OCI-LY7 (cell line): Measurements from ENCODE around the gene RPS8. TPM values are rescaled to one million over a fixed set of nuclear protein-coding genes. Genes with fewer than 3 reads are reported as not detected.
A peak's percentile ranks its signal among the peaks of the same experiment; 100 is the strongest.

ENCODE experiments used
- BruUV-seq: library from RNA; stranded (reverse); fragments of 400-500 nt; replicated peaks from 2 replicates; lab custom pipeline; 2021; lab: Mats Ljungman, UMichigan
- CTCF ChIA-PET: fragments of 300-600 bp; sonication (Branson Sonifier 250); formaldehyde crosslinking; loops from one replicate; lab custom pipeline; 2022; ENCODE audit warnings: antibody characterized with exemption; ENCODE audit not compliant: unreplicated experiment; lab: Charles Lee
- POLR2A ChIA-PET: fragments of 300-600 bp; sonication (Branson Sonifier 250); formaldehyde crosslinking; loops from one replicate; lab custom pipeline; 2022; ENCODE audit warnings: antibody characterized with exemption; lab: Charles Lee
- DNase-seq: peaks from one replicate; pipeline ENCODE4 v3.0.0-alpha.2; 2015; ENCODE audit warnings: low spot score
- H2AFZ ChIP-seq: fragments of 200-600 bp; sonication (generic), shearing (Covaris generic); 2 replicates; pipeline ENCODE4 v1.6.1; 2014; ENCODE audit warnings: mild to moderate bottlenecking, antibody characterized with exemption, low read length, moderate library complexity
- H3K27ac ChIP-seq: fragments of 200-600 bp; sonication (generic); 2 replicates; pipeline ENCODE4 v1.5.1; 2014; ENCODE audit warnings: mixed run types, low read depth, mild to moderate bottlenecking, moderate library complexity, low read length, inconsistent platforms; ENCODE audit not compliant: poor library complexity, severe bottlenecking
- H3K36me3 ChIP-seq: fragments of 200-600 bp; sonication (generic); 2 replicates; pipeline ENCODE4 v1.6.1; 2014; ENCODE audit warnings: mild to moderate bottlenecking, antibody characterized with exemption, low read length, moderate library complexity, mixed read lengths; ENCODE audit not compliant: insufficient read depth
- H3K4me1 ChIP-seq: fragments of 200-600 bp; sonication (generic); 2 replicates; pipeline ENCODE4 v1.5.1; 2014; ENCODE audit warnings: mild to moderate bottlenecking, low read length; ENCODE audit not compliant: insufficient read depth, poor library complexity, severe bottlenecking
- H3K4me2 ChIP-seq: fragments of 200-600 bp; sonication (generic); 2 replicates; pipeline ENCODE4 v1.6.1; 2014; ENCODE audit warnings: mild to moderate bottlenecking, low read length
- H3K4me3 ChIP-seq: fragments of 200-600 bp; sonication (generic); 2 replicates; pipeline ENCODE4 v1.5.1; 2014; ENCODE audit warnings: mild to moderate bottlenecking, low read depth, low read length; ENCODE audit not compliant: poor library complexity, severe bottlenecking
- H3K79me2 ChIP-seq: fragments of 200-600 bp; sonication (generic); 2 replicates; pipeline ENCODE4 v1.6.1; 2016; ENCODE audit warnings: low read depth, mild to moderate bottlenecking, low read length, moderate library complexity, mixed read lengths; ENCODE audit not compliant: insufficient read depth
- H3K9me2 ChIP-seq: fragments of 200-600 bp; sonication (generic); 2 replicates; pipeline ENCODE4 v1.6.1; 2016; ENCODE audit warnings: mild to moderate bottlenecking, low read length, mixed read lengths; ENCODE audit not compliant: insufficient read depth
- H3K9me3 ChIP-seq: fragments of 200-600 bp; sonication (generic); 2 replicates; pipeline ENCODE4 v1.6.1; 2014; ENCODE audit warnings: mild to moderate bottlenecking, mixed run types, low read length, mixed read lengths
- H4K20me1 ChIP-seq: fragments of 200-600 bp; sonication (generic); 2 replicates; pipeline ENCODE4 v1.6.1; 2014; ENCODE audit warnings: mild to moderate bottlenecking, antibody characterized with exemption, low read length, moderate library complexity, mixed read lengths; ENCODE audit not compliant: insufficient read depth
- EZH2phosphoT487 ChIP-seq: fragments of 200-600 bp; sonication (generic); IDR thresholded peaks from 2 replicates; pipeline ENCODE4 v1.6.1; 2018; ENCODE audit warnings: low read depth, borderline replicate concordance, mild to moderate bottlenecking, mixed run types, antibody characterized with exemption, low read length, moderate library complexity, mixed read lengths
- intact Hi-C: fragments of 100-400 bp; cut with micrococcal nuclease; formaldehyde crosslinking; loops from one replicate; pipeline ENCODE4 v1.10.0; 2022; ENCODE audit not compliant: unreplicated experiment
- total RNA-seq, 2 experiments: library from RNA; depleted of rRNA in 1 of 2; stranded (reverse); fragments of >200 nt in 1 of 2; shearing (Covaris generic) in 1 of 2; gene quantifications; 2 replicates each; pipeline ENCODE4 v1.2.3, GENCODE V29; 2014 to 2022
- TF ChIP-seq, protein P1 (sequence below): fragments of 200-600 bp; sonication (generic); conservative IDR thresholded peaks from 2 replicates; pipeline ENCODE4 v1.5.1; 2014; ENCODE audit warnings: mild to moderate bottlenecking, antibody characterized with exemption, low read length, moderate library complexity, mixed read lengths

Gene RPS8
- total RNA-seq, 2 experiments from 2014 or later: 2,707 to 4,355 TPM

- BruUV-seq: no TSS peak
- intact Hi-C loops: loop anchor here (2.0 to 10.0 kb wide), 2 partner anchors 35 to 755 kb away; partner anchors contain the start of genes RPS8 and TESK2
Observed at GRCh38 chr1:44739307-44740178, 35.8 kb upstream of the RPS8 start, which contains the start of gene KIF2C. Gene KIF2C (plus strand): TSS chr1:44739837. CDS start chr1:44739933, 96 bp downstream.

DNA sequence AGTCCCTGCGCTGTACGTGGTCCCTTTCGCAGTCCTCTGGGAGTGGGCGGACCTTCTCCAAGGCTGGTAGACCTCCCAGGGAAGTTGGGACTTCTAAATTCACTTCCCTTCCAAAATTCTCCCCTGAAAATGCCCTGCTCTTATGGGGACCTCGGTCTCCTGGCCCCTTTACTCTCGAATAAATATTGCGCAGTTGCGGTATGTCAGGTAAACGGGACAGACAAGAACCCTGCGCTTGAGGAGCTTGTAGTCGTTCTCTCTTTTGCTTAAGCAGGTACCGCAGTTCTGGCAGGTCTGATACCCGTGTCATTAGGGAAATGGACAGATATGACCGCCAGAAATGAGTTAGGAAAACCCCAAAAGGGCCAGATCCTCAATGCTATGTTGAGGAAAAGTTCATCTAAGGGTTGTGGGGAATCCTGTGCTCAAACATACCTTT, 35.1 kb upstream of the RPS8 start:
- no peak for TF ChIP-seq EZH2phosphoT487
- TF ChIP-seq, protein P1, sequence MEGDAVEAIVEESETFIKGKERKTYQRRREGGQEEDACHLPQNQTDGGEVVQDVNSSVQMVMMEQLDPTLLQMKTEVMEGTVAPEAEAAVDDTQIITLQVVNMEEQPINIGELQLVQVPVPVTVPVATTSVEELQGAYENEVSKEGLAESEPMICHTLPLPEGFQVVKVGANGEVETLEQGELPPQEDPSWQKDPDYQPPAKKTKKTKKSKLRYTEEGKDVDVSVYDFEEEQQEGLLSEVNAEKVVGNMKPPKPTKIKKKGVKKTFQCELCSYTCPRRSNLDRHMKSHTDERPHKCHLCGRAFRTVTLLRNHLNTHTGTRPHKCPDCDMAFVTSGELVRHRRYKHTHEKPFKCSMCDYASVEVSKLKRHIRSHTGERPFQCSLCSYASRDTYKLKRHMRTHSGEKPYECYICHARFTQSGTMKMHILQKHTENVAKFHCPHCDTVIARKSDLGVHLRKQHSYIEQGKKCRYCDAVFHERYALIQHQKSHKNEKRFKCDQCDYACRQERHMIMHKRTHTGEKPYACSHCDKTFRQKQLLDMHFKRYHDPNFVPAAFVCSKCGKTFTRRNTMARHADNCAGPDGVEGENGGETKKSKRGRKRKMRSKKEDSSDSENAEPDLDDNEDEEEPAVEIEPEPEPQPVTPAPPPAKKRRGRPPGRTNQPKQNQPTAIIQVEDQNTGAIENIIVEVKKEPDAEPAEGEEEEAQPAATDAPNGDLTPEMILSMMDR: no peak
- Histone ChIP-seq H3K79me2 (peaks cover 50% of the 10 kb centered on the region), H3K4me3 (peak overlapping the region; percentile 98), H3K27ac (peak overlapping the region; percentile 81), H3K9me2 (no peaks in the 10 kb centered on the region), H3K4me1 (peaks cover 28% of the 10 kb centered on the region), H3K9me3 (no peaks in the 10 kb centered on the region), H4K20me1 (0 out of 2 replicates have a peak, but pooled peaks cover 5% of the 10 kb centered on the region), H2AFZ (peak overlapping the region; percentile 62; the same call in 1 of the 2 replicates), H3K36me3 (peaks cover 51% of the 10 kb centered on the region), H3K4me2 (peak overlapping the region; percentile 91)
- ChIA-PET CTCF (no interaction called here), POLR2A (interaction anchor here (0.6 to 4.9 kb wide), 5 partner anchors 9 to 36 kb away, joined by 3 to 45 read pairs (median 7); partner anchors contain the start of genes RNU5D-1 and RPS8)
- DNase-seq: peak; percentile 40
- intact Hi-C loops: no loop called here
- BruUV-seq: TSS peak; percentile 93

More at GRCh38 chr1:44739307-44740178, 35.8 kb upstream of the RPS8 start, which contains the start of gene KIF2C:
- Histone ChIP-seq H3K4me1 (peaks cover 28% of the 10 kb centered on the region), H4K20me1 (0 out of 2 replicates have a peak, but pooled peaks cover 5% of the 10 kb centered on the region), H3K9me3 (no peaks in the 10 kb centered on the region), H3K79me2 (peaks cover 46% of the 10 kb centered on the region), H3K36me3 (peaks cover 46% of the 10 kb centered on the region), H3K9me2 (no peaks in the 10 kb centered on the region), H3K4me3 (peak within 1 kb of the TSS; percentile 98), H2AFZ (peak within 1 kb of the TSS; percentile 62; the same call in 1 of the 2 replicates), H3K4me2 (peak within 1 kb of the TSS; percentile 95), H3K27ac (peak within 1 kb of the TSS; percentile 81)
- TF ChIP-seq EZH2phosphoT487: no peak
- TF ChIP-seq, protein P1: no peak
- DNase-seq: peak; percentile 98
- POLR2A ChIA-PET: interaction anchor here (0.6 to 4.9 kb wide), 6 partner anchors 9 to 1829 kb away, joined by 3 to 45 read pairs (median 5); partner anchors contain the start of gene RNU5D-1
- CTCF ChIA-PET: no interaction called here
